HUES64 (cell line): ENCODE data around the gene GOLGA8H.
"Not testable (repeated sequence)": the region's sequence is repeated elsewhere in the genome, so short reads cannot be mapped to it uniquely, and the experiment has no call there.

Experiments used
- H3K27ac ChIP-seq: 2 replicates; pipeline ENCODE4 v1.7.0; 2013; ENCODE audit warnings: low read depth, low read length, inconsistent platforms
- H3K27me3 ChIP-seq: 2 replicates; pipeline ENCODE4 v1.6.1; 2013; ENCODE audit warnings: mild to moderate bottlenecking, low read length; ENCODE audit not compliant: insufficient read depth
- H3K36me3 ChIP-seq: 2 replicates; pipeline ENCODE4 v1.6.1; 2013; ENCODE audit warnings: mild to moderate bottlenecking, low read length; ENCODE audit not compliant: insufficient read depth
- H3K4me1 ChIP-seq: 2 replicates; pipeline ENCODE4 v1.6.1; 2013; ENCODE audit warnings: mild to moderate bottlenecking, low read length, moderate library complexity; ENCODE audit not compliant: insufficient read depth
- H3K4me3 ChIP-seq: 2 replicates; pipeline ENCODE4 v1.5.1; 2013; ENCODE audit warnings: mild to moderate bottlenecking, low read length, moderate library complexity
- H3K9ac ChIP-seq: 2 replicates; pipeline ENCODE4 v1.6.1; 2013; ENCODE audit warnings: mild to moderate bottlenecking, low read depth, low read length
- H3K9me3 ChIP-seq: 2 replicates; pipeline ENCODE4 v1.6.1; 2013; ENCODE audit warnings: low read depth, low read length; ENCODE audit not compliant: insufficient read depth
- WGBS: fragments of 150-250, 120-280 bp; methylation state at CpG from one replicate; pipeline ENCODE4 v1.1.7; 2013; ENCODE audit warnings: missing lambda C conversion rate; 5-methylcytosine and 5-hydroxymethylcytosine counted together

Gene GOLGA8H

DNA sequence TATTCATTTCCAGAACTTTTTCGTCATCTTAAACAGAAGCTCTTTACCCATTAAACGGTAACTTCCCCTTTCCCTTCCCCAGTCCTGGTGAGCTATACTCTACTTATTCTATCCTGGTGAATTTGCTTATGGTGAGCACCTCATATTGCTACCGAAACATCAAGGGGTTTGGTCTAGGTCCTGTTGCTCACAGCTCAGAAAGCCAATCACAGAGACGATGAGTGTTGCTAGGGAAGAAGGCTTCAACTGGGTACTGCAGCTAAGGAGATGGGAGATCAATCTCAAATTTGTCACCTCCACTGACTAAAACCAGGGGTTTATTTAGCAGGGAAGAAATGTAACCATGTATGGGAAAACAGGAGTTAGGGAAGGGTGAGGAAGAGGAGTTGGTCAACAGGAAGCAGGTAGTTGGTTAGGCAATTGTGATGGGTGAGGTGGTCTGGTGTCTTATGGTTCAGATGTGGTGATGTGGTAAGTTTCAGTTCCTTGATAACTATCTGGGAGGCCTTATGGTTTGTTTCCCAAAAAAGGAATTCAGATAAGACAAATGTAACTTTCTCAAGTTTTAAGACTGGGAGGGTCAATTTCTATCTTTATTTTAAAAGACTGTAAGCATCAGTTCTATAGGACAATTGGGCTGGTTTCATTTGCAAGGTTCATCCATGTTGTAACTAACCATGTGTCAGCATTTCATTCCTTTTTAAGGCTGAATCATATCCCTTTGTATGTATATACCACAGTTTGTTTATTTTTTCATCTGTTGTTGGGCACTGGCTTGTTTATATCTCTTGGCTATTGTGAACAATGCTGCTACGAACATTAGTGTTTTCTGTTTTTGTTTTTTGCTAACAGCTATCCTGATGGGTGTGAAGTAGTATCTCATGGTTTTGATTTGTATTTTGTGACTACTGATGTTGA, 46.4 kb downstream of the GOLGA8H start:
- H3K9me3 ChIP-seq = no peaks in the 10 kb centered on the region
- H3K9ac ChIP-seq = no peak overlapping the region
- peaks cover 59% of the 10 kb centered on the region for H3K36me3 ChIP-seq
- WGBS = 97% methylated on average over 5 of the region's 5 CpGs
- H3K4me1 ChIP-seq = no peaks in the 10 kb centered on the region
- H3K27me3 ChIP-seq = no peaks in the 10 kb centered on the region
- no peak overlapping the region for H3K4me3 ChIP-seq
- H3K27ac ChIP-seq = no peak overlapping the region

DNA sequence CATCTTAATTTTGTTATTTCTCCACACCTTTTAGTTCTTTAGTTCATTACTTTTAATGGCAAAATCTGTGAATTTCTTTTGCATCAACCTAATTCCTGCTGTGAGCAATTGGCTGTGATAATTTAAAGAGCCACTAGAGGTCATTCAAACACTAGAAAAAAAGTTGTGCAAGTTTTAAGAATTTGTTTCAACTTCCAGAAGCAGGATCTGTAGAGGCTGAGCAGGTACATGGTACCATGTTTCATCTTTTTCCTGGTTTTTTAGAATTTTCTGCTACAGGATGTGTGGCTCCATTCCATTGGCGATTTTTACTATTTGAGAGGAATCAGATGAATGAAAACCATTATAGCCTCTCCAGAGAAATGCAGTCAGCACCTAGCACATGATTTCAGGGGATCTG, 57.3 kb downstream of the GOLGA8H start:
- not testable (repeated sequence) for H3K4me1 ChIP-seq, H3K9me3 ChIP-seq
- 91% methylated on average over 1 of the region's 1 CpG for WGBS

More for the DNA sequence above, 57.3 kb downstream of the GOLGA8H start:
- peaks cover 54% of the 10 kb centered on the region for H3K36me3 ChIP-seq
- not testable (repeated sequence) for H3K27me3 ChIP-seq, H3K27ac ChIP-seq, H3K9ac ChIP-seq, H3K4me3 ChIP-seq
